ENCODE data around the gene KIR3DL2.
"Not testable (repeated sequence)": the region's sequence is repeated elsewhere in the genome, so short reads cannot be mapped to it uniquely, and the experiment has no call there.

Gene KIR3DL2

GRCh38 chr19:54850930-54851329, 687 bp downstream of the KIR3DL2 start:
- TF ChIP-seq ZNF274 (IDR thresholded peaks at IDR 0.05; ENCODE audit: low read depth, low read length): no peak
- H3K4me3 ChIP-seq (ENCODE audit: low read length): no peak overlapping the region

- TF ChIP-seq ZNF274 (IDR thresholded peaks at IDR 0.05; ENCODE audit: low read depth, low read length): no peak
- H3K4me3 ChIP-seq (ENCODE audit: low read length): no peak overlapping the region
Measured at GRCh38 chr19:54851353-54851752, 1.1 kb downstream of the KIR3DL2 start.

- H3K4me3 ChIP-seq (ENCODE audit: low read length): not testable (repeated sequence)
Measured at GRCh38 chr19:54855241-54855640, 5.0 kb downstream of the KIR3DL2 start.

DNA sequence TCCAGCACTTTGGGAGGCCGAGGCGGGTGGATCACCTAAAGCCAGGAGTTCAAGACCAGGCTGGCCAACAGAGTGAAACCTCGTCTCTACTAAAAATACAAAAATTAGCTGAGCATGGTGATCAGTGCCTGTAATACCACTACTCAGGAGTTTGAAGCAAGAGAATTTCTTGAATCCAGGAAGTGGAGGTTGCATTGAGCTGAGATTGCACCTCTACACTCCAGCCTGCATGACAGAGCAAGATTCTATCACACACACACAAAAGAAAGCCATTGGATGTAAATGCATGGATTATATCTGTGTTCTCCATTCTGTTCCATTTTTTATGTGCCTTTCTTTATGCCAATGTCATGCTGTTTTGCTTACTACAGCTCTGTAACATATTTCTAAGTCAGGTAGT, 8.2 kb downstream of the KIR3DL2 start:
- not testable (repeated sequence) for H3K4me3 ChIP-seq (ENCODE audit: low read length)

GRCh38 chr19:54859421-54859820, 9.2 kb downstream of the KIR3DL2 start:
- H3K4me3 ChIP-seq (ENCODE audit: low read length): not testable (repeated sequence)

- not testable (repeated sequence) for H3K4me3 ChIP-seq (ENCODE audit: low read length)
Measured at GRCh38 chr19:54863459-54863858, 13.2 kb downstream of the KIR3DL2 start.

- TF ChIP-seq ZNF274 (IDR thresholded peaks at IDR 0.05; ENCODE audit: low read depth, low read length): no peak
- no peak overlapping the region for H3K4me3 ChIP-seq (ENCODE audit: low read length)
Measured at GRCh38 chr19:54871696-54872095, 21.5 kb downstream of the KIR3DL2 start.

DNA sequence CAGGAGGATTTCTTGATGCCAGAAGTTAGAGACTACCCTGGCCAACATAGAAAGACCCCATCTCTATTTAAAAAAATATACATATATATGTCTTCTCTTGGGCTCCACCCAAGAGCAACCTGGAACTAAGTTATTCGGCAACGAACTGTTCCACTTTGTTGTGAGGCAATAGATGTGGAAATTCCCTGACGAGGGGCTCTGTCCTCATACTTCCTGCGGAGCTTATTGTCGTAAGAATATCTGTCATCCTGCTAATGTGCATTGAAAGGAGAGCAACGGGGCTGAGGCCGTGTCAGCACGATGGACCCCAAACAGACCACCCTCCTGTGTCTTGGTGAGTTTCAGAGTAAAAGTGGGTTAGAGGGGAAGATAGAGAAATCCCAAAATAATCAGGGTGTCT, 23.7 kb downstream of the KIR3DL2 start, which contains the start of gene FCAR:
Gene FCAR (plus strand): TSS at position 246 of the 400 bp plus-strand sequence. CDS start 55 bp downstream, at position 301.
- no peak for TF ChIP-seq ZNF274 (IDR thresholded peaks at IDR 0.05; ENCODE audit: low read depth, low read length)
- H3K4me3 ChIP-seq (ENCODE audit: low read length): no peak within 1 kb of the TSS

DNA sequence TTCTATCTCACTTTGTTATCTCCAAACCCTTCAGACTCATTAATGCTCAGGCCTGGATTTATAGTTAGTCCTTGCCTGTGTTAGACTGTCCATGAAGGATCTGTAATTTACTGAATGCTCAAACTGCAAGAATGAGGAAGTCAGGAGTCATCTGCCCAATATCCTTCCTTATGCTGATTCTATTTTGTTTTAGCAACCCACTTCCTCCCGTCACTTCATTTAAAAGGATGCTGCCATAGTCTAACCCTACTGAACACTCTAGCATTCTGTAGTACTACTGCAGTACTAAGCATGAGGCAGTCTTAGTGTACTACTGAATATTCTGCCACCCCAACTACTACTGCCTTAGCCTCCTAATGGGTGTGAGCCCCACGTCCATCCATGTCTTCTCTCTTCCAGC, 25.3 kb downstream of the KIR3DL2 start:
- no peak overlapping the region for H3K4me3 ChIP-seq (ENCODE audit: low read length)
- no peak for TF ChIP-seq ZNF274 (IDR thresholded peaks at IDR 0.05; ENCODE audit: low read depth, low read length)

DNA sequence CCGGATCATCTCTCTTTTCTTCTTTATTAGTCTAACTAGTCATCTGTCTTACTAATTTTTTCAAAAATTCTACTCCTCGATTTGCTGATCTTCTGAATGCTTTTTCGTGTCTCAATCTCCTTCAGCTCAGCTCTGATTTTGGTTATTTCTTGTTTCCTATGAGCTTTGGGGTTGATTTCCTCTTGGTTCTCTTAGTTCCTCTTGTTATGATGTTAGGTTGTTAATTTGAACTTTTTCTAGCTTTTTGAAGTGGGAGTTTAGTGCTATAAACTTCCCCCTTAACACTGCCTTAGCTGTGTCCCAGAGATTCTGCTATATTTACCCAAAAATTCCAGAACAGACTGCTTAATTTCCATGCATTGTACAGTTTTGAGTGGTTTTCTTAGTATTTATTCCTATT, 27.2 kb downstream of the KIR3DL2 start:
- TF ChIP-seq ZNF274 (IDR thresholded peaks at IDR 0.05; ENCODE audit: low read depth, low read length): no peak
- no peak overlapping the region for H3K4me3 ChIP-seq (ENCODE audit: low read length)

GRCh38 chr19:54881884-54882283, 31.6 kb downstream of the KIR3DL2 start:
- TF ChIP-seq ZNF274 (IDR thresholded peaks at IDR 0.05; ENCODE audit: low read depth, low read length): no peak
- no peak overlapping the region for H3K4me3 ChIP-seq (ENCODE audit: low read length)

GRCh38 chr19:54882758-54883157, 32.5 kb downstream of the KIR3DL2 start:
- H3K4me3 ChIP-seq (ENCODE audit: low read length): no peak overlapping the region
- no peak for TF ChIP-seq ZNF274 (IDR thresholded peaks at IDR 0.05; ENCODE audit: low read depth, low read length)

DNA sequence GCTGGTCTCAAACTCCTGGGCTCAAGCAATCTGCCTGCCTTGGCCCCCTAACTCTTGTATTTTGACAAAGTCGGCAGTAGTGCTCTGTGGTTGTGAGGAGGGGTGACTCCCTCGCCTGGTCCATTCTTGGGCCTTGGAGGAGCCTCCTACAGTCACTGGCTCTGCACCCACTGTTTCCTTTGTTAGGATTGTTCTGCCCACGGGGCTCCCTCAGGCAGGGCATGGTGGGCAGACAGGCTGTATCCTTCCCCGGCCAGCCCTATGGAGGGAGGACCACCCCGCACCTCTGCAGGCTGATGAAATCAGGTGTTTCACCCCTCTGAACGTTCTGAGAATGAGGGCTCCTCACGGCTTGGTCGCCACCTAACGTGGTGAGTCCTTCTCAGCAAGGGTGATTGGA, 33.0 kb downstream of the KIR3DL2 start:
- H3K4me3 ChIP-seq (ENCODE audit: low read length): no peak overlapping the region

GRCh38 chr19:54888239-54888638, 38.0 kb downstream of the KIR3DL2 start:
- TF ChIP-seq ZNF274 (IDR thresholded peaks at IDR 0.05; ENCODE audit: low read depth, low read length): no peak
- H3K4me3 ChIP-seq (ENCODE audit: low read length): no peak overlapping the region

More for the DNA sequence above, 33.0 kb downstream of the KIR3DL2 start:
- TF ChIP-seq ZNF274 (IDR thresholded peaks at IDR 0.05; ENCODE audit: low read depth, low read length): no peak

DNA sequence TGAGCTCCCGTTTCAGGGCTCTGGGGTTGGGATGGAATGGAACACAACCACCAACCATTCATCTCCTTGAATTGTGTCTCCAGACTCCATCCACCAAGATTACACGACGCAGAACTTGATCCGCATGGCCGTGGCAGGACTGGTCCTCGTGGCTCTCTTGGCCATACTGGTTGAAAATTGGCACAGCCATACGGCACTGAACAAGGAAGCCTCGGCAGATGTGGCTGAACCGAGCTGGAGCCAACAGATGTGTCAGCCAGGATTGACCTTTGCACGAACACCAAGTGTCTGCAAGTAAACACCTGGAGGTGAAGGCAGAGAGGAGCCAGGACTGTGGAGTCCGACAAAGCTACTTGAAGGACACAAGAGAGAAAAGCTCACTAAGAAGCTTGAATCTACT, 39.3 kb downstream of the KIR3DL2 start:
- no peak overlapping the region for H3K4me3 ChIP-seq (ENCODE audit: low read length)
- TF ChIP-seq ZNF274 (IDR thresholded peaks at IDR 0.05; ENCODE audit: low read depth, low read length): no peak

- no peak overlapping the region for H3K4me3 ChIP-seq (ENCODE audit: low read length)
Measured at GRCh38 chr19:54893406-54893805, 43.2 kb downstream of the KIR3DL2 start.

DNA sequence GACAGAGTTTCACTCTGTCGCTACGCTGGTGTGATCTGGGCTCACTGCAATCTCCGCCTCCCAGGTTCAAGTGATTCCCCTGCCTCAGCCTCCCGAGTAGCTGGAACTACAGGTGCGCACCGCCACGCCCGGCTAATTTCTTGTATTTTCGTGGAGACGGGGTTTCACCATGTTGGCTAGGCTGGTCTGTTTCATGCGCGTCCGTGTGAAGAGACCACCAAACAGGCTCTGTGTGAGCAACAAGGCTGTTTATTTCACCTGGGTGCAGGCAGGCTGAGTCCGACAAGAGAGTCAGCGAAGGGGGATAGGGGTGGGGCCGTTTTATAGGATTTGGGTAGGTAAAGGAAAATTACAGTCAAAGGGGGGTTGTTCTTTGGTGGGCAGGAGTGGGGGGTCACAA, 43.9 kb downstream of the KIR3DL2 start:
- H3K4me3 ChIP-seq (ENCODE audit: low read length): not testable (repeated sequence)

More at GRCh38 chr19:54893406-54893805, 43.2 kb downstream of the KIR3DL2 start:
- TF ChIP-seq ZNF274 (IDR thresholded peaks at IDR 0.05; ENCODE audit: low read depth, low read length): no peak
